GM18907 (cell line): ENCODE measurements around the gene TMSB10.

Experiments
- ATAC-seq: cut with Tn5 transposase; IDR thresholded peaks from one replicate; pipeline ENCODE4 v1.9.1; 2021; ENCODE audit warnings: mild to moderate bottlenecking, moderate library complexity; ENCODE audit not compliant: unreplicated experiment

TMSB10 gene

GRCh38 chr2:84879584-84880394, 25.7 kb upstream of the TMSB10 start:
- ATAC-seq = peak; percentile 69

GRCh38 chr2:84880395-84880644, 25.1 kb upstream of the TMSB10 start:
- no peak for ATAC-seq

- ATAC-seq = no peak
These were observed 24.6 kb upstream of the TMSB10 start, which contains the start of gene TRABD2A for GRCh38 chr2:84880645-84881521. Gene TRABD2A (minus strand): TSS chr2:84881084. CDS start chr2:84881039, 45 bp downstream.

- ATAC-seq = peak; percentile 72
These were observed 23.7 kb upstream of the TMSB10 start for GRCh38 chr2:84881581-84882413.

- ATAC-seq = peak; percentile 0
These were observed 23.1 kb upstream of the TMSB10 start for GRCh38 chr2:84882414-84882738.

GRCh38 chr2:84882775-84883550, 22.5 kb upstream of the TMSB10 start:
- ATAC-seq = no peak

- ATAC-seq = no peak
These were observed 21.0 kb upstream of the TMSB10 start for GRCh38 chr2:84884449-84884848.

GRCh38 chr2:84885111-84885510, 20.3 kb upstream of the TMSB10 start:
- no peak for ATAC-seq

GRCh38 chr2:84886791-84887190, 18.7 kb upstream of the TMSB10 start:
- ATAC-seq = no peak

- ATAC-seq = peak; percentile 97
These were observed 16.8 kb upstream of the TMSB10 start for GRCh38 chr2:84888401-84889276.

GRCh38 chr2:84889332-84889731, 16.1 kb upstream of the TMSB10 start:
- no peak for ATAC-seq

- ATAC-seq = no peak
These were observed 14.0 kb upstream of the TMSB10 start for GRCh38 chr2:84891355-84892010.

- no peak for ATAC-seq
These were observed 11.3 kb upstream of the TMSB10 start for GRCh38 chr2:84894131-84894586.

- peak; percentile 35 for ATAC-seq
These were observed 10.5 kb upstream of the TMSB10 start for GRCh38 chr2:84894758-84895520.

GRCh38 chr2:84896567-84896966, 8.9 kb upstream of the TMSB10 start:
- no peak for ATAC-seq

- no peak for ATAC-seq
These were observed 7.7 kb upstream of the TMSB10 start for GRCh38 chr2:84897773-84898172.

- no peak for ATAC-seq
These were observed 5.9 kb upstream of the TMSB10 start for GRCh38 chr2:84899304-84900204.
